C4-2B (cell line): Measurements from ENCODE around the gene CD14.
"Not testable (repeated sequence)": the region's sequence is repeated elsewhere in the genome, so short reads cannot be mapped to it uniquely, and the experiment has no call there.

Experiments
- H3K27ac ChIP-seq: fragments of 450-650 bp; 2 replicates; pipeline ENCODE4 v1.5.1; 2017
- CTCF ChIP-seq: fragments of 450-650 bp; conservative IDR thresholded peaks from 2 replicates; pipeline ENCODE4 v1.5.1; 2017; ENCODE audit warnings: mild to moderate bottlenecking
- ZFX ChIP-seq: fragments of 450-650 bp; IDR thresholded peaks from 2 replicates; pipeline ENCODE4 v1.6.1; 2017

The CD14 gene

GRCh38 chr5:140632366-140633020, 482 bp downstream of the CD14 start:
- TF ChIP-seq CTCF = no peak
- TF ChIP-seq ZFX = no peak
- no peak overlapping the region for H3K27ac ChIP-seq

GRCh38 chr5:140631831-140632365, 1.1 kb downstream of the CD14 start:
- H3K27ac ChIP-seq = no peak overlapping the region
- TF ChIP-seq CTCF = no peak
- no peak for TF ChIP-seq ZFX

- TF ChIP-seq CTCF (no peak), ZFX (no peak)
- no peak overlapping the region for H3K27ac ChIP-seq
Measured at GRCh38 chr5:140631036-140631417, 1.9 kb downstream of the CD14 start.

GRCh38 chr5:140630292-140631035, 2.5 kb downstream of the CD14 start:
- no peak overlapping the region for H3K27ac ChIP-seq
- no peak for TF ChIP-seq ZFX
- no peak for TF ChIP-seq CTCF

- H3K27ac ChIP-seq = no peak overlapping the region
- no peak for TF ChIP-seq CTCF
- TF ChIP-seq ZFX = no peak
Measured at GRCh38 chr5:140628711-140629110, 4.3 kb downstream of the CD14 start.

GRCh38 chr5:140627972-140628371, 5.0 kb downstream of the CD14 start:
- TF ChIP-seq ZFX (no peak), CTCF (no peak)

GRCh38 chr5:140624886-140625285, 8.1 kb downstream of the CD14 start:
- H3K27ac ChIP-seq = not testable (repeated sequence)

More at GRCh38 chr5:140627972-140628371, 5.0 kb downstream of the CD14 start:
- no peak overlapping the region for H3K27ac ChIP-seq

- H3K27ac ChIP-seq = not testable (repeated sequence)
Measured at GRCh38 chr5:140623061-140623460, 9.9 kb downstream of the CD14 start.
